Ammon's horn (tissue), 1 donor: ENCODE results near the gene ZNF445.
A peak's percentile ranks its signal among the peaks of the same experiment; 100 is the strongest.
"Not testable (repeated sequence)": the region's sequence is repeated elsewhere in the genome, so short reads cannot be mapped to it uniquely, and the experiment has no call there.

Experiments used
- DNase-seq: peaks from one replicate; pipeline ENCODE4 v3.0.0-alpha.2; 2016; ENCODE audit warnings: low spot score

Gene ZNF445

DNA sequence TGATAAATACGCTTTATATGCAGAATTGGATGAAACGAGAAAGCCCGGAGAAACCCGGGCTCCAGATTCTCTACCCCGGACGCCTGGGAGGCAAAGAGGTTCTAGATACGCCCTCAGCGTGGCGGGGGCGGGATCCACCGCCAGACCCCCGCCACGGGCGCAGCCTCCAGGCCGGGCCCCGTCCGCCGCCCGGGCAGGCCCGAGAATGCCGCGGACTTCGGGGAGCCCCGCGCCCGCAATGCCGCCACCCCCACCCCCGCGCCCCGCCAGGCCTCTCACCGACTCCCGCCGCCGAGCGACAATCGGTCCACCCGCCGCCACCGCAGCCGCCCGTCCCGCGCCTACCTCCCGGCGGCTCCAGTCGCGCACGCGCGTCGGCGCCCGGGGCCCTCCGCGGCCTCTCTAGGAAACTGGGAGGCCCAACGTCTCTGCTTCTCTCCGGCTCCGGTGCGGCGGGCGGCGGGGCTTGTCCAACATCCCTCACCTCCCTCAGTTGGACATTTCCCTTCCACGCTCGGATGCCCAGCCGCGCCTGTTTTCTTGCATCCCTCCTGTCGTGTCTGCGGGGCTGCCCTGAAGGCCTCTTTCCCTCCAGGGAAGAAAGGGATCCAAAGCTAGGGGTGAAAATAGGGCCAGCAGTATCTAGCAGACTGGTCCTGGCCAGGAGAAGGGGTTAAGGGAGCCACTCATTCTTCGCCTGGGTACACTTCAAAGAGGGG, at the start of gene ZNF445:
Gene ZNF445, minus strand, starts transcription at position 359 of the 719 bp plus-strand sequence. CDS start 22,121 bp downstream, outside the sequence.
- peak; percentile 76 for DNase-seq

DNA sequence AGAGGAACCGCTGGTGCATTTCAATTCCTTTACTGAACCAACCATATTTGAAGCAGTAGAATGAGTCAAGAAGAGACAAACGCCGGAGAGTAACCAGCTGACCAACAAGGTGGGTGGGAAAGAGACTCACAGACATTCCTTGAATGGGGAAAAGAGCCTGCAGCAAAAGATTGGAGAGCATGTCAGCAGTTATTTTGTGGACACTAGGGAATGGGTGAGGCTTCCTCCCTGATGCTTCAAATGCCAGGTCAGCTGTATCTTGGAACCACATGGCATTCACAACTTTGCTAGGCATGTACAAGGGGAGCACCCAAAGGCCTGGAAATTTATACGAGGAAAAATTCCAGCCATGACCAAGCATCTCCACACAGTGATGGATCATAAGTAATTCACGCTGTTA, 47.6 kb upstream of the ZNF445 start:
- DNase-seq: no peak

DNA sequence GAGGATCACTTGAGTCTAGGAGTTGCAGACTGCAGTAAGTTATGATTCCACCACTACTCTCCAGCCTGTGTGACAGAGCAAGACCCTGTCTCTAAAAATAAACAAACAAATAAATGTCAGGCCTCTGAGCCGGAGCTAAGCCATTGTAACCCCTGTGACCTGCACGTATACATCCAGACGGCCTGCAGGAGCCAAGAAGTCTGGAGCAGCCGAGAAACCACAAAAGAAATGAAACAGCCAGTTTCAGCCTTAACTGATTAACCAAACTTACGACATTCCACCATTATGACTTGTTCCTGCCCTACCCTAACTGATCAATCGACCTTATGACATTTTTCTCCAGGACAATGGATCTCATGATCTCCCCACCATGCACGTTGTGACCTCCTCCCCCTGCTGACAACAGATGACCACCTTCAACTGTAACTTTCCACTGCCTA, 45.0 kb upstream of the ZNF445 start:
- DNase-seq: no peak

DNA sequence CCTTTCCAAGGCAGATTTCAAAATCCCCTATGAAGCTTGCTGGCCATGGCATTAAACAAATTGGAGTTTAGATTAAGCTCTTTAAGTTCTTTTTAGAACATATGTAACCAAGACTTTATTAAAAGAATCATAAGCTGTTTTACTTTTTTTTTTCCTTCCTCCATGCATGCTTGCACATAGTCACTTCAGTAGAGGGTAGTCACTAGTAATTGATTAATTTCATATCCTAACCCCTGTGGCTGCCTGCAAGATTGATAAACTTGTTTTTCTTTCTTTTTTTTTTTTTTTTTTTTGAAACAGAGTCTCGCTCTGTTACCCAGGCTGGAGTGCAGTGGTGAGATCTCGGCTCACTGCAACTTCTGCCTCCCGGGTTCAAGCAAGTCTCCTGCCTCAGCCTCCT, 44.3 kb upstream of the ZNF445 start:
- no peak for DNase-seq

DNA sequence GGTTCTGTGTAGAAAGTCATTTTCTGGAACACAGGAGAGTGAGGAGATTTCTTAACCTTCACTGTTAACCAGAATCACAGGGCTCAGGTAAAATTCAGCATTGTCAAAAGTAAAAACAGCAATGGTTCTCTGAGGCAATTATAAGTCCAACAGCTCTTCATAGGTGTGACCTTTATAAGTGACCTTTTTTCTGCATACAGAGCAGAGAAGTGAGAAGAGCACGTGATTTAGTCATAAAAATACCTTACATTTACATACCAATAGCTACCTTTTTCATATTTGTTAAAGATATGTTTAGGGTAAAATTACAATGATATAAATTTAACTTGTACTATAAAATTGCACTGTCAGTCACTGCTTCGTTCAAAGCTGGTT, 41.3 kb upstream of the ZNF445 start:
- DNase-seq: no peak

DNA sequence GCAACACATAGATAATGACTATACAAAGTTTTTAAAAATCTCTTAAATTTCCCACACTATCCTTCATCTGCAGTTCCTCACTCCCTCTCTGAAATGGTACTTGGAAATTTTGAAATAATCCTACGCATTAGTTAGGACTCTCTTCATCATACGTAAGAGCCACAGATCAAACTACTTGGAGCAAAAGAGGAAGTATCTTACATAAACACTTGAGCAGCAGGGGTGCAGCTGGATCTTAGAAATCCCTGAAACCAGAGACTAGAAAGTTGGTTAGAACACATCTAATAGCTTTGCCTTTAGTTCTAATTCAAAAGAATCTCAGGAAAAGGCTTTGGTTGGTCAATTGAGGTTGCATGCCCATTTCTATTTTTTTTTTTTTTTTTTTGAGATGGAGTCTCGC, 38.8 kb upstream of the ZNF445 start:
- DNase-seq: no peak

DNA sequence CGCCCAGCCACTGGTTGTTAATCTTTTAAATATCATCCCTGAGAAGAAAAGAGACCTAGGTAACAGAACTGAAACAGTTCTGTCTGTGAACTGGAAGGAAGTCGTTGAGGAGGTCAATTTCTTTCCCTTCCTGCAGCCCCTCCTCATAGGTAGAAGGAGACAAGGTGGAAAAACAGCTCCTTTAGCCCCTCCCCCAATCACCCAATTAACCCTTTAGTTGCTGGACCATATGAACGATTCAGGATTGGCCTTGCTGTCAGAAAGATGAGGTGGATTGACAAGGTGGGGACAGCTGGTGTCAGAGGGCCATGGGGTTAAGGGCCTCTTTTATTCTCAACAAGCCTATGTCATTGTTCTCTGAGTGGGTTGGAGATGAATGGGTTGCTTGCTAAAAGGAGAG, 36.0 kb upstream of the ZNF445 start:
- no peak for DNase-seq

DNA sequence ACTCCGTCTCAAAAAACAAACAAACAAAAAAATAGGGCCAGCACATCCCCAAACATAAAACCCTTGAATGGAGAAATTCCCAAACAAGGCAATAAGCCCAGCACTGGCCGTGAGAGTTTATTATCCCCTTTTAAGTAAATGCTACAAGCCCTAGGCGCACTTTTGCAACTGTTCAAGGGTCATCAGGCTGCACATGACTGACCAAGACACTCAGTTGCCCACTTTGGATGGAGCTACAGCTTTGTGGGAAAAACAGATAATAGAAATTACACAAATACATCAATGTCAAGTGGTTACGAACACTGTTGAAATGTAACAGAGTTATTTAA, 33.7 kb upstream of the ZNF445 start:
- DNase-seq: no peak

DNA sequence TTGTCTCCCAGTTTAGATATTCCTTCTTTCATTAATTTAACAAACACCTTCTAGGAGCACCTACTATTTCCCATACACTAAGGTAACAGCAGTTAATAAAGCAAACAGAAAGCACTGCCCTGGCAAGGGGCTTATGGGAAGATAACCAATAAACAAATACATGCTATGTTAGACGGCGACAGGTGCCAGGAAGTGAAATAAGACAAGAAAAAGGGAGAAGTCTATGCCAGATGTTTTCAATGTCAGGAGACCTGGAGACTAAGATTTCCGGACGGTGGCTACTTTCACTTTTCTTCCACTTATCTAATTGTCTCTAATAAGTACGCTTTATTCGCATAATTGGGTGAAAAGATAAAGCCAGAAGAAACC, 32.5 kb upstream of the ZNF445 start:
- DNase-seq: no peak

DNA sequence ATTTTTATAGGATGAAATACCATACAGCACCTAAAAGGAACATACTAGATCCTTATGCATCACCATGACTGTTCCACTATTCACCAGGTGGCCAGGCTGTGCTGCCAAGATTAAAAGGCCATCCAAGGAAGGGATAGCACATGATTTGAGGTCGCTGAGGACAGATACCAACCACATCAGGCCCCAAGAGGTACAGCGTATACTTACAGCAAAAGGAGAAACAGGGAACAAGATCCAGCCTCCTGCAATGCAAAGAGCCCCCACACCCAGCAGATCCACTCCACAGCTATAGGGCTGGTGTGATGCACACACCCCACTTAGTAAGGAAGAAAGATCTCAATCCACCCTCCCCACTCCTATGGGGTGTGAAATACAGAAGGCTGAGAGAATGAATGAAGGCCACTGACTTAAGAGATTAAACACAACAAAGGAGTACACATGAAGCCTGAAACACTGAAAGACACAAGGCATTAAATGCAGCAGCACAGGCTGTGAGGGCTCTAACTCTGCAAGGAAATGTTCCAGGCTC, 32.0 kb upstream of the ZNF445 start:
- no peak for DNase-seq

DNA sequence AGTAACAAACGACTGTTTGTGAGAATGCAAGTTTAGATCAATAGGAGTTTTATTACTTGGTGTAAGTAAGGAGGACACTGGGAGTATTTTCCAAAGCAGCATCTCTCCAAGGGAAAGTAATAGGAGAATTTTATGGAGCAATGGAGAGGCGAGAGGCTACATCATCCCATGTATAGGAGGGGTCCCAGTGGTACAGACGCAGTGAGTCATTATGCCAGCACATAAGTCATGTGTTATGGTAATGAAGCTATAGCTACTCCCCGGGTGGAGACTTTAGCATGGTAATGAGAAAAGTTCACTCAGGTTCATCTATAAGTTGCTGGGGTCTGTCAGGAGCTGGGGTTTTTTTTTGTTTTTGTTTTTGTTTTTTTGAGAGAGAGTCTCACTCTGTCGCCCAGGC, 29.5 kb upstream of the ZNF445 start:
- no peak for DNase-seq

DNA sequence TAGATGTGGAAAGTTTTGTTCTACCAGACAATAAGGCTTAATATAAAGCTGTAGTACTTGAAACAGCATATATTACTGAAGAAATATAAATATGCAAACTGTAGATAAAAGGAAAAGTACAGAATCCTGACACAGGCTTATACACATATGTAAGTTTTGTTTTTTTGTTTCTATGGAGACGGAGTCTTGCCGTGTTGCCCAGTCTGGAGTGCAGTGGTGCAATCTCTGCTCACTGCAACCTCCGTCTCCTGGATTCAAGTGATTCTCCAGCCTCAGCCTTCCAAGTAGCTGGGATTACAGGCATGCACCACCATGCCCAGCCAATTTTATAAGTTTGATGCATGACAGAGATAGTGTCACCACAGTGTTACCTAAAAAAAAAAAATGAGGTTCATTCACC, 29.1 kb upstream of the ZNF445 start:
- DNase-seq: no peak

DNA sequence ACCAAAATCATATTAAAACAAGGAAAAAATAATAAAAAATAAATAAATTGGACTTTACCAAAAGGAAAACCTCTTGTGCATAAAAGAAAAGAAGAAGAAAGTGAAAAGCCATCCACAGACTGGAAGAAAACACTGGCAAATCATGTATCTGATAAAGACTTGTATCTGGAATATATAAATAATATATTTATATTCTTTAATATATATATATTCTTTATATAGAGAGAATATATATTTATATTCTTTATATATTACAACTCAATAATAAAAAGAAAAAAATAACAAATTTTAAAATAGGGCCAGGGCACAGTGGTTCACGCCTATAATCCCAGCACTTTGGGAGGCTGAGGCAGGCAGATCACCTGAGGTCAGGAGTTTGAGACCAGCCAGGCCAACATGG, 27.1 kb upstream of the ZNF445 start:
- no peak for DNase-seq

DNA sequence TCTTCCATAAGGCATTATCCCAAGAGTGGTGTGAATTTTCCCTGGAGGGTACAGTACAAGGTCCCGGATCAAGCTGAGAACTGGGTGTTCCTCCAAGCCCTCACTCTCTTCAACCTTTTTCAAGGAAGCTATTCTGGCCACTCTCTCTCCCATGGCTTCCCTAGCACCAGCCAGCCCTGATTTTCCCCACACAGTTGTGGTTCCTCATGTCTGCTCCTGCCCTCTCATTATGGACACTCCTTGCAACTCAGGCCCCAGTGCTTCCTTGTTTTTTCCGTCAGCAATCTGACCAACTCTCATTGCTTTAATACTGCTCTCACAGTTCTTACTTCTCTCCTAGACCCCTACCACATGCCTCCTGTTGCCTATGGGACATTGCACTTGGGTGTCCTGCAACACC, 25.7 kb upstream of the ZNF445 start:
- DNase-seq: not testable (repeated sequence)

DNA sequence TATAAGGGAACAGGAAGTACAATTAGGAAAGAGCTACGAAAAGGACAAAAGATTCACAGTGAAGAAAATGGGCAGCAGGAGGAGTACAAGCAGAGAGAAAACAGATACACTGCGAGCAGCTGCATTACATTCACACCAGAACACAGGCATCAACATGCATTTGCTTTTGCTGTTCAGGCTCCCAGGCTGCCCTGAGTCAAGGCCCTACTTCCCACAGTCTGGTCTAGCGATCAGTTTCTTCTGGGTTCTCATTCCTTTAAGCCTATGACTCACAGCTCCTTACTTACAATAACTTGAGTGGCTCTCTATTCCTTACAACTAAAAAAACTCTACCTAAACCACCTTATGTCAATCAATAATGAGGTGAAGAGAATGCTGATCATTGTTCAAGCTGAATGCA, 24.5 kb upstream of the ZNF445 start:
- DNase-seq: peak; percentile 5

DNA sequence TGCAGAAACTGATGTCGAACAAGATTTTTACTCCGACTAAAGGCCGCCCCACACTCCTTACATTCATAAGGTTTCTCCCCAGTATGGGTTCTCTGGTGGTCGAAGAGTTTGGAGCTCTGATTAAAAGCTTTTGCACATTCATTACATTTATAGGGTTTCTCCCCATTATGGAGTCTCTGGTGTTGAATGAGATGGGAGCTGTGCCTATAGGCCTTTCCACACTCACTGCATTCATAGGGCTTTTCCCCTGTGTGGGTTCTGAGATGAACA, 22.4 kb upstream of the ZNF445 start:
- not testable (repeated sequence) for DNase-seq

DNA sequence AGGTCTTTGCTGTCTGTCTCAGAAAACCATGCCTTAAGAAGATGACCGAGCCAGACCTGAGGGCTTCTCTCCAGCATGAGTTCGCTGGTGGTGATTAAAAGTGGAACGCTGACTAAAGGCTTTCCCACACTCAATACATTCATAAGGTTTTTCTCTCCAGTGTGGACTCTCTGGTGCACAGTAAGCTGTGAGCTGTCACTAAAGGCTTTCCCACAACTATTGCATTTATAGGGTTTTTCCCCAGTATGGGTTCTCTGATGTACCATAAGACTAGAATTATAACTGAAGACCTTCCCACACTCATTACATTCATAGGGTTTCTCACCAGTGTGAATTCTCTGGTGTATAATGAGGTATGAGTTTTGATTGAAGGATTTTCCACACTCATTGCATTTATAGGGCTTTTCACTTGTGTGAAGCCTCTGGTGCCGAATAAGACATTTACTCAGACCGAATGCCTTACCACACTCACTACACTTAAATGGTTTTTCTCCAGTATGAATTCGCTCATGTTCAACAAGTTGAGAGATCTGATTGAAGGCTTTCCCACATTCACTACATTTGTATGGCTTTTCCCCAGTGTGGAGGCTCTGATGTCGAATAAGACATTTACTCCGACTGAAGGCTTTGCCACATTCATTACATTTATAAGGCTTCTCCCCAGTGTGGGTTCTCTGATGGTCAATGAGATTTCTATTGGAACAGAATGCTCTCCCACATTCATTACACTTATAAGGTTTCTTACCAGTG, 21.9 kb upstream of the ZNF445 start:
- no peak for DNase-seq

DNA sequence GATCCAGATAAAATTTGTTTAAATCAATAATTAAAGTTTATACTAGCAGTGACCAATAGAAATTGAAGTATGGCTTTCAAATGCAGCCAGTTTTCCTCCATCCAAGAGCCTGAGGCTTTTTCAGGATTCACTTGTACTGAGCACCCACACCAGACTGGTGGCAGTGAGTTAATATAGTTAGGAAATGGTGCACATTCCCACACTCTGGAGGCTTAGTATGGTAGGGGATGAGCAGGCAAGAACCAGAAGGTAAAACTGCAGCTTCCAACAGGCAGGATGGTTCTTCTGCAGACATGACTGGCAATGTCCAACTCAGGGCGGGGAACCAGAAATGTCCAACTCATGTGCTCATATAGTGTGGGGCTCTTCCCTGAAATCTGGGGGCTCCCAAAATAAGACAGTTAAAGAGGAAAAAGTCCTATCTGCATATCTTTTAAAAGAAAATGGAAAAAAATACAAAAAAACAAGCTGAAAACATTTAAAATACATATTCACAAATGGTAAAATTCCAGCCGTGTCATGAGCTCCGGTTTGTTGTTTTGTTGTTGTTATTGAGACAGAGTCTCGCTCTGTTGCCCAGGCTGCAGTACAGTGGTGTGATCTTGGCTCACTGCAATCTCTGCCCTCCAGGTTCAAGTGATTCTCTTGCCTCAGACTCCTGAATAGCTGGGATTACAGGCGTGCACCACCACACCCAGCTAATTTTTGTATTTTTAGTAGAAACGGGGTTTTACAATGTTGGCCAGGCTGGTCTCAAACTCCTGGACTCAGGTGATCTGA, 18.4 kb upstream of the ZNF445 start:
- peak; percentile 15 for DNase-seq

DNA sequence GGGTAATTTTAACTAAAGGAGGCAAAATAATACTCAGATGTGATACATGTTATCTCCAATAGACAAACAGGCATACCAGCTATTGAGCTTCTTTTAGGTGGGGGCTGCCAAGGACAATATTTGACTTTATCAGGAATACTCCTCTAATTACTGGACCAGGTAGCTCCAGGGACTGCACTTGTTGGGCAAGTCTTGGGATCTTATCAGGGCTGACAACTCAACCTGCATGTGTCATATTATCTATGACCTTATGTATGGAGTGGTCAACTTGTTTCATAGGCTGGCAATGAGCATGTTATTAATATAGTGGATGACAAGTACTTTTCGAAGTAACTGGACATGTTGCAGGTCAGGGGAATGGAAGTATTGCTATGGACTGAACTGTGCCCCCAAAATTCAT, 15.0 kb upstream of the ZNF445 start:
- DNase-seq: no peak

DNA sequence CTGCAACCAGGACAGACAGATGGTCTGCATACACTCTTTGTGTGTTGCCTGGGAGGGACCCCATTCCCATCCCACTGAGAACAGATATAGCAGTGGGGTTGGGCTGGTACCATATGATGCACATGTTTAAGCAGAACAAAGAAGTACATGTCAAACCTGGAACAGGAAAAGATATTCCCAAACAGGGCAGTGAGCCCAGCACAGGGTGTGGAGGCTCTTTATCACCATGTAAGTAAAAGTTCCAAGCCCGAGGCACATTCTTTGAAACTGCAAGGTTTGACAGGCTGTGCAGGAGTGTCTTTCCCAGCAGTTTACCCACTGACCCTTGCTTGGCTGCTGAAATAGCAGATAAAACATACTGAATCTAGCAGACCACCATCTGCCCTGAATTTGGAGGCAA, 5.3 kb upstream of the ZNF445 start:
- DNase-seq: no peak

DNA sequence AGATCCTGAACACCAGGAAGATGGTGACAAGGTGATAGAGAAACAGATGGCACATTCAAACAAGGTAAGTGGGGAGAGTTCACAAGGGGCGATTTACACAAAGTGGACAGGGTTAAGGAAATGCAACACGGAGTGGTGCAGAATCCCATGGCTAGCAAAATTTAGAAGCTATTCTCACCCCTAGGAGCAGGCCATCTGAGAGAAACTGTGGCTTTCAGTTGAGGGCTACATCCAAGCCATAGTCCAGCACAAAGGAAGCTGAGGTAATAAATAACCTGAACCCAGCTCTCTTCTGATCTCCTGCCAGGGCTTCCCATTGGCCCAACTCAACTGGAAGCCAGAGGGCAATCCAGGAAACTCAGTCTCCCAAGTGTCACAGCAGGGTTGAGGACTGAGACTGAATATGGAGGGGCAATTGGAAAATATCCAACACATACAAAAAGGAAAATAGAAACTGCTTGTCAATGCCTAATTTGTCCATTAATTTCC, 1.2 kb upstream of the ZNF445 start:
- no peak for DNase-seq

DNA sequence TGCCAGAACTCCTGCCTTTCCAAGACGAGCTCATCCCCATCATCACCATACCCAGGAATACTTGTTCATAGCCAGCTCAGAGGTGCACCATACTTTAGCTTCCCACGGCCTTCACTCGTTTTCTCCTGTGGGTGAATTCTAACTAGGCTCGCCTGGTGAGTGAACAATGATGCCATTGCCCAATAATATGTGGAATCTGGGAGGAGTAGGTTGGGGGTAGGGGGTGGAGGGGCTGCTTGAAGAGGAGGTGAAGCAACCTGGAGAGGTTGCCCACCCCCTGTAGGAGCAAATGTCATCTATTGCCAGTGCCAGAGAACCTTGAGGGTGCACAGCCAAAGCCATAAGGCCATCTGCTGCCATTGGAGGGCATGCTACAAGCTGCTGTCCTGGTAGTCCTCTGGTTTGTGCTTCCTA, 592 bp upstream of the ZNF445 start:
- no peak for DNase-seq

DNA sequence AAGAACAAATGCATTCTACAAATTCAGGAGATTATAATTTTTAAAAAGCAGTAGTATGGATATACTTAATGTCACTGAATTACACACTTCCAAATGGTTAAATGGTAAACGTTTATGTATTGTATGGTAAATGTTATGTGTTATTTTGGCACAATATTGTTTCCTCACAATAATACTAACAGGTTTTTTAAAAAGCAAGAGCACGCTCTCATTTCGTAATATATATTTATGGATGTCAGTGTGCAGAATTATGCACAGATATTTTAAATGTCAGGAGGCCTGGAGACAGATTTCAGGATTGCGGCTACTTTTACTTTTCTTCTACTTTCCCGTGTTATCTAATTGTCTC, 533 bp downstream of the ZNF445 start:
- no peak for DNase-seq
